Chondrocyte (in vitro differentiated cells): ENCODE results near the gene RASGRF1. TPM values are rescaled to one million over a fixed set of nuclear protein-coding genes. Genes with fewer than 3 reads are reported as not detected.

Source experiments
- DNase-seq: peaks from one replicate; pipeline ENCODE4 v3.0.0; 2021; ENCODE audit warnings: mixed read lengths, low spot score
- H3K27ac Mint-ChIP-seq: one replicate; pipeline ENCODE4 v1.8.0; 2021; ENCODE audit warnings: mild to moderate bottlenecking, moderate library complexity, mixed read lengths; ENCODE audit not compliant: unreplicated experiment
- H3K27me3 Mint-ChIP-seq: 2 replicates; pipeline ENCODE4 v1.8.0; 2021; ENCODE audit warnings: low read depth, mixed read lengths
- H3K36me3 Mint-ChIP-seq: 2 replicates; pipeline ENCODE4 v1.8.0; 2021; ENCODE audit warnings: low read depth, mixed read lengths
- H3K4me1 Mint-ChIP-seq: 2 replicates; pipeline ENCODE4 v1.8.0; 2021; ENCODE audit warnings: low read depth, mild to moderate bottlenecking, mixed read lengths
- H3K4me3 Mint-ChIP-seq: one replicate; pipeline ENCODE4 v1.8.0; 2021; ENCODE audit warnings: mild to moderate bottlenecking, moderate library complexity, mixed read lengths; ENCODE audit not compliant: unreplicated experiment
- H3K9me3 Mint-ChIP-seq: 2 replicates; pipeline ENCODE4 v1.8.0; 2021; ENCODE audit warnings: low read depth, mixed read lengths
- total RNA-seq: library from RNA; stranded (reverse); gene quantifications from 3 replicates; pipeline ENCODE4 v1.2.1, GENCODE V29; 2021
- TF ChIP-seq, protein P1 (sequence below): fragments of 200-600 bp; sonication (generic); IDR thresholded peaks from 2 replicates; pipeline ENCODE4 v1.5.0; 2021; ENCODE audit warnings: antibody characterized with exemption, mild to moderate bottlenecking, moderate library complexity

The RASGRF1 gene
- total RNA-seq, 1 donor from 2014 or later = 0.10 TPM

- H3K9me3 Mint-ChIP-seq = no peaks in the 10 kb centered on the region
- no peak overlapping the region for H3K4me3 Mint-ChIP-seq
- peaks cover 2% of the 10 kb centered on the region for H3K4me1 Mint-ChIP-seq
- TF ChIP-seq, protein P1, sequence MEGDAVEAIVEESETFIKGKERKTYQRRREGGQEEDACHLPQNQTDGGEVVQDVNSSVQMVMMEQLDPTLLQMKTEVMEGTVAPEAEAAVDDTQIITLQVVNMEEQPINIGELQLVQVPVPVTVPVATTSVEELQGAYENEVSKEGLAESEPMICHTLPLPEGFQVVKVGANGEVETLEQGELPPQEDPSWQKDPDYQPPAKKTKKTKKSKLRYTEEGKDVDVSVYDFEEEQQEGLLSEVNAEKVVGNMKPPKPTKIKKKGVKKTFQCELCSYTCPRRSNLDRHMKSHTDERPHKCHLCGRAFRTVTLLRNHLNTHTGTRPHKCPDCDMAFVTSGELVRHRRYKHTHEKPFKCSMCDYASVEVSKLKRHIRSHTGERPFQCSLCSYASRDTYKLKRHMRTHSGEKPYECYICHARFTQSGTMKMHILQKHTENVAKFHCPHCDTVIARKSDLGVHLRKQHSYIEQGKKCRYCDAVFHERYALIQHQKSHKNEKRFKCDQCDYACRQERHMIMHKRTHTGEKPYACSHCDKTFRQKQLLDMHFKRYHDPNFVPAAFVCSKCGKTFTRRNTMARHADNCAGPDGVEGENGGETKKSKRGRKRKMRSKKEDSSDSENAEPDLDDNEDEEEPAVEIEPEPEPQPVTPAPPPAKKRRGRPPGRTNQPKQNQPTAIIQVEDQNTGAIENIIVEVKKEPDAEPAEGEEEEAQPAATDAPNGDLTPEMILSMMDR = no peak
- no peak for DNase-seq
- no peaks in the 10 kb centered on the region for H3K27me3 Mint-ChIP-seq
- no peak overlapping the region for H3K27ac Mint-ChIP-seq
- H3K36me3 Mint-ChIP-seq = peaks cover 30% of the 10 kb centered on the region
Measured at GRCh38 chr15:78921940-78922339, 168.6 kb downstream of the RASGRF1 start.

DNA sequence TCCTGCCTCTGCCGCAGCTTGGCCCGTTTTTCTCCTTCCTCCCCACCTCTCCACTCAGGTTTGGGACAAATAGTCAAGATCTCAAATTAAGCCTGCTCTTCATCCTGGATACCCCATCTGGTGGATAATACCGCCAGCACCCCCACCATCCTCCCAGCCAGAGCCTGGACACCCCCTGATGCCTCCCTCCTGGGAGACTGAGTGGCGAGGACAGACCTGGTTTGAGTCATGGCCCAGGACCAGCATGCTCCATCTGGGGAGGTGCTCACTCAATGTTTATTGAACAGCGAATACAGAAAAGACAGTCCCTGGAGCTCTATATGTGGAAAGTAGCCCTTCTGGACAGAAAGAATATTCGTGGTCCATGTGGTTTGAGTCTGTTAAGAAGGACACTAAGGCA, 169.1 kb downstream of the RASGRF1 start:
- no peak overlapping the region for H3K4me3 Mint-ChIP-seq
- no peak overlapping the region for H3K27ac Mint-ChIP-seq
- H3K36me3 Mint-ChIP-seq = peaks cover 30% of the 10 kb centered on the region
- DNase-seq = no peak
- no peaks in the 10 kb centered on the region for H3K9me3 Mint-ChIP-seq
- TF ChIP-seq, protein P1 = no peak
- peaks cover 6% of the 10 kb centered on the region for H3K4me1 Mint-ChIP-seq
- H3K27me3 Mint-ChIP-seq = no peaks in the 10 kb centered on the region

DNA sequence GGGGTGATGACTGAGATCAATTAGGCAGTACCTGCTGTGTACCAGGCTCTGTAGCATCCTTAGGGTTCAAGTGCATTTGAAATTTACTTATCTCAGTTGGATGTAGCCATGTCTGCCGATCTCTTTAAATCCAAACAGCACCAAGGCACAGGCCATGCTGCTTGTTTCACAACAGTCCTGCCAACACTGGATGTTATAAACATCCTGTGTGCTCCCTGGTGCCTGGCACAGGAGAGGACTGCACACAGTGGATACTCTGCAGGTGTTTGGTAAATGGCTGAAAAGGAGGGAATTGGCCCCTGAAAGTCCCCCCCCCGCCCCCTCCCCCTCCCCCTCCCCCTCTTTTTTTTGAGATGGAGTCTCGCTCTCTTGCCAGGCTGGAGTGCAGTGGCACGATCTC, 172.7 kb downstream of the RASGRF1 start:
- TF ChIP-seq, protein P1 = no peak
- no peaks in the 10 kb centered on the region for H3K27me3 Mint-ChIP-seq
- no peak overlapping the region for H3K27ac Mint-ChIP-seq
- no peak overlapping the region for H3K4me3 Mint-ChIP-seq
- peaks cover 33% of the 10 kb centered on the region for H3K36me3 Mint-ChIP-seq
- peaks cover 26% of the 10 kb centered on the region for H3K4me1 Mint-ChIP-seq
- DNase-seq = no peak
- H3K9me3 Mint-ChIP-seq = no peaks in the 10 kb centered on the region

GRCh38 chr15:78916088-78916487, 174.5 kb downstream of the RASGRF1 start:
- TF ChIP-seq, protein P1 = no peak
- Mint-ChIP-seq H3K36me3 (peaks cover 29% of the 10 kb centered on the region), H3K4me3 (no peak overlapping the region), H3K27me3 (no peaks in the 10 kb centered on the region), H3K9me3 (no peaks in the 10 kb centered on the region), H3K27ac (no peak overlapping the region), H3K4me1 (peaks cover 26% of the 10 kb centered on the region)
- no peak for DNase-seq

- Mint-ChIP-seq H3K36me3 (peaks cover 28% of the 10 kb centered on the region), H3K27me3 (no peaks in the 10 kb centered on the region)
- no peak for DNase-seq
Measured at GRCh38 chr15:78915341-78916087, 175.1 kb downstream of the RASGRF1 start.

More at GRCh38 chr15:78915341-78916087, 175.1 kb downstream of the RASGRF1 start:
- Mint-ChIP-seq H3K4me3 (no peak overlapping the region), H3K4me1 (peaks cover 26% of the 10 kb centered on the region), H3K9me3 (no peaks in the 10 kb centered on the region), H3K27ac (peak overlapping the region; percentile 59)
- TF ChIP-seq, protein P1 = no peak
